ENCODE data around the gene SP140.

SP140 gene

GRCh38 chr2:230324503-230324902 is 99.0 kb downstream of the SP140 start:
- TF ChIP-seq CTCF (IDR thresholded peaks at IDR 0.05): no peak
- DNase-seq: no peak
- peaks cover 0 to 23% (median 3%) of the 10 kb centered on the region in 4 donors for H3K4me1 ChIP-seq
- peaks cover 0 to 3% (median 3%) of the 10 kb centered on the region in 3 donors for H3K9me3 ChIP-seq
- H3K36me3 ChIP-seq: no peaks in the 10 kb centered on the region
- intact Hi-C loops (cut with DNase I; ENCODE audit: low total_unique reads): no loop called here
- no peak overlapping the region for H3K4me3 ChIP-seq
- no peaks in the 10 kb centered on the region for H3K27me3 ChIP-seq
- no peak overlapping the region for H3K27ac ChIP-seq

- Histone ChIP-seq H3K36me3 (no peaks in the 10 kb centered on the region), H3K4me1 (peaks cover 0 to 23% (median 3%) of the 10 kb centered on the region in 4 donors), H3K9me3 (peaks cover 0 to 3% (median 3%) of the 10 kb centered on the region in 3 donors), H3K27ac (no peak overlapping the region), H3K4me3 (no peak overlapping the region), H3K27me3 (no peaks in the 10 kb centered on the region)
- intact Hi-C loops (cut with DNase I; ENCODE audit: low total_unique reads): no loop called here
- no peak for TF ChIP-seq CTCF (IDR thresholded peaks at IDR 0.05)
- no peak for DNase-seq
Measured at GRCh38 chr2:230325316-230326243, 100.0 kb downstream of the SP140 start.

GRCh38 chr2:230326453-230327417 is 101.2 kb downstream of the SP140 start, which contains the start of gene SP140L:
Gene SP140L, plus strand, starts transcription at chr2:230327193. Its CDS starts 77 bp downstream, at chr2:230327270.
- intact Hi-C loops (cut with DNase I; ENCODE audit: low total_unique reads): no loop called here

GRCh38 chr2:230327418-230328154 is 102.0 kb downstream of the SP140 start:
- H3K9me3 ChIP-seq: peaks cover 0 to 3% (median 0%) of the 10 kb centered on the region in 3 donors
- peak overlapping the region; percentile 43 to 68 for H3K27ac ChIP-seq
- TF ChIP-seq CTCF (IDR thresholded peaks at IDR 0.05): no peak
- no peaks in the 10 kb centered on the region for H3K36me3 ChIP-seq
- DNase-seq: no peak
- intact Hi-C loops (cut with DNase I; ENCODE audit: low total_unique reads): no loop called here
- peaks cover 0 to 23% (median 3%) of the 10 kb centered on the region in 4 donors for H3K4me1 ChIP-seq
- H3K4me3 ChIP-seq: peak overlapping the region; percentile 49 to 50
- H3K27me3 ChIP-seq: no peaks in the 10 kb centered on the region

More at GRCh38 chr2:230326453-230327417, 101.2 kb downstream of the SP140 start, which contains the start of gene SP140L:
- Histone ChIP-seq H3K27me3 (no peaks in the 10 kb centered on the region), H3K9me3 (peaks cover 0 to 3% (median 0%) of the 10 kb centered on the region in 3 donors), H3K36me3 (no peaks in the 10 kb centered on the region), H3K4me3 (peak within 1 kb of the TSS; percentile 49 to 50), H3K4me1 (peaks cover 0 to 23% (median 3%) of the 10 kb centered on the region in 4 donors), H3K27ac (peak within 1 kb of the TSS; percentile 43 to 68)
- TF ChIP-seq CTCF (IDR thresholded peaks at IDR 0.05): no peak
- DNase-seq: peak; percentile 68 to 81

- Histone ChIP-seq H3K4me1 (peaks cover 0 to 23% (median 3%) of the 10 kb centered on the region in 4 donors), H3K27ac (no peak overlapping the region)
- intact Hi-C loops (cut with DNase I; ENCODE audit: low total_unique reads): no loop called here
Measured at GRCh38 chr2:230328155-230328458, 102.6 kb downstream of the SP140 start.

More at GRCh38 chr2:230328155-230328458, 102.6 kb downstream of the SP140 start:
- no peak for DNase-seq
- TF ChIP-seq CTCF (IDR thresholded peaks at IDR 0.05): no peak
- H3K9me3 ChIP-seq: peaks cover 0 to 3% (median 0%) of the 10 kb centered on the region in 3 donors
- H3K4me3 ChIP-seq: no peak overlapping the region
- peaks cover 0 to 1% (median 0%) of the 10 kb centered on the region in 3 donors for H3K36me3 ChIP-seq
- H3K27me3 ChIP-seq: no peaks in the 10 kb centered on the region

Measured in tibial artery (tissue), 4 donors.